Stimulated activated CD4-positive, alpha-beta T cell treated with anti-CD3 and anti-CD28 coated beads, Interleukin-1b, Interleukin-23, amount 100 ng/mL, for 48 hours (primary cell): ENCODE results near the gene VWA7.

Experiments
- DNase-seq: peaks from one replicate; pipeline ENCODE4 v3.0.0-alpha.2; 2020

VWA7 gene

GRCh38 chr6:31749301-31750036 is 27.7 kb downstream of the VWA7 start:
- DNase-seq: no peak

DNA sequence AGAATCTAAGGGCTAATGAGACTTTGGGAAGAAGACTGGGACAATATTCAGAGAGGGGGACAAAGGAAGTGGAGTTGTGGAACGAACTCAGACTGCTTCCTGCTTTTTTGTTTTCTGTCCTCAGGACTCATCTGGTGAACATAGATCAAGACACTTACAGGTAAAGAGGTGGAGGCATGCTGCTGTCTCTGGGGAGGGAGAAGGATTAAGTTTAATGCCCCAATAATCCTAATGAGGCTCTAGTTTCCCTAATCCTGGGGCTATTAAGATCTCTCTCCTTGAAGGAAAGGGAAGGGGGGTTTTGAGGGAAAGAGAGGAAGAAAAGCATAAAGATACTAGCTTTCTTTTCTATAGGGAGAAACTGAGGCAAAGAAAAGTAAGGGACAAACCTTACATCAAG is 32.7 kb downstream of the VWA7 start:
- no peak for DNase-seq

GRCh38 chr6:31742894-31743293 is 34.2 kb downstream of the VWA7 start:
- no peak for DNase-seq

GRCh38 chr6:31741815-31742214 is 35.3 kb downstream of the VWA7 start:
- no peak for DNase-seq

DNA sequence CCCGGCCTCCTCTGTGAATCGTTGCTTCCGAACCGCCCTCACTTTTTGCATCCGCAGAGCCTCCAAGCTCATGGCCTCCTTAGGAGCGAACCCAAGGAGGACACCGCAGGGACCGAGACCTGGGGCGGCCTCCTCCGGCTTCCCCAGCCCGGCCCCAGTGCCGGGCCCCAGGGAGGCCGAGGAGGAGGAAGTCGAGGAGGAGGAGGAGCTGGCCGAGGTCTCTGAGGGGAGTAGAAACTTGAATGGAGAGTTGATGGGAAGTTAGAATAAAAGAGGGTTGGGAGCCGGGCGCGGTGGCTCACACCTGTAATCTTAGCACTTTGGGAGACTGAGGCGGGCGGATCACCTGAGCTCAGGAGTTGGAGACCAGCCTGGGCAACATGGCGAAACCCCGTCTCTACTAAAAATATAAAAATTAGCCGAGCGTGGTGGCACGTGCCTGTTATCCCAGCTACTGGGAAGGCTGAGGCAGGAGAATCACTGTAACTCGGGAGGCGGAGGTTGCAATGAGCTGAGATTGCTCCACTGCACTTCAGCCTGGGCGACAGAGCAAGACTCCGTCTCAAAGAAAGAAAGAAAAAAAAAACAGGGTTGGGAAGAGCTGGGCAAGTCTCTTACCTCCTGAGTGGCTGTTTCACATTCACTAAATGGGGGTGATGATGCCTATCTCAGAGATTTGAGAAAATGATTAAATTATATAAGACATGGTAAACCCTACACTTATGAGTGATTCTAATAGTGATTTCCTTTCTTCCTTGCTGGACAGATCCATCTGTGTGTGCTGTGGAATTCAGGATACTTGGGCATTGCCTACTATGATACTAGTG is 36.5 kb downstream of the VWA7 start:
- no peak for DNase-seq

- peak; percentile 98 for DNase-seq
Measured at GRCh38 chr6:31739639-31740396, 37.3 kb downstream of the VWA7 start, which contains the start of gene MSH5. TSS of gene MSH5 (plus strand) at chr6:31740005. CDS start at chr6:31740467, 462 bp downstream.

DNA sequence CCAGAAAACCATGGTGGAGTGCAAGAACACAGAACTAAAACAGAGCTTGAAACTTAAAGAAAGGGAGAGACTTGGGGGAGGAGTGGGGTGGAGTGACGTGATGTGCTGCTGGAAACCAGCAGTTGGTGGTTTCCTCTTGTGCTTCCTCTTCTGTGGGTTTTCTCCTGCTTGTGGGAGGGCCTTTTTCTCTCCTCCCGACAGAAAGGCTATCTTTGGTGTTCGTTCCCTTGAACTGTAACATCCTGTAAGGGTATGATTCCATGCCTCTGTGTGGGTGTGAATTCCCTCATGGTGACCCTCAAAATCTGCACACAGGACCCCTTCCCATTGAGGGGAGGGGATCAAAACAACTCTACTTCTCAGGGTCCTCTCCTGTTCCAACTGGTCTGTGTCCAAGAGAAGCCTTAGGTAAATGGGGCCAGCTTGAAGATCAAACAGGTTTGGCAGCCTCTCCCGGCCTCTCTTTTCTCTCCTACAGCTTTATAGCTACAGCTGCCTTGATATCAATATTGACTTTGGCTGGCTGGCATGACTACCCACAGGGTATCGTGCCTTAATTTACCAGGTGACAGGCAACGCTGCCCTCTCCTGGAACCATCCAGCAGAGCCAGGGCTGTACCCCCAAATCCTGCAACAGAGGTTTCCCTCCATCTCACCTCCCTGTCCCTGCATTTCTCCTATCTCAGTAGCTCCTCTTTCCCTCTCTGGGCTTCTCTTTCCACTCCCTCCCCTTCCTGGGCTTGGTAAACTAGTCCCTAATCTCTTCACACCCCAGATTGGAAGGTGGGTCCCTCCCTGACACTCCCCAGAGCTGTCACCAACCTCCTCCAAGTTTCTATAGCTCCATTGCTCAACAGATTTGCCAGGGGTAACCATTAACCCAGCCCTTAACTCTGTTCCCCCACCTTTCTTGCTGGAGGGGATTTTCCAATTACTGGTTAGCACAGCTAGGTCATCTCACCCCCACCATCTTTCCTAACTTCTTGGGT is 38.8 kb downstream of the VWA7 start:
- peak; percentile 48 for DNase-seq

DNA sequence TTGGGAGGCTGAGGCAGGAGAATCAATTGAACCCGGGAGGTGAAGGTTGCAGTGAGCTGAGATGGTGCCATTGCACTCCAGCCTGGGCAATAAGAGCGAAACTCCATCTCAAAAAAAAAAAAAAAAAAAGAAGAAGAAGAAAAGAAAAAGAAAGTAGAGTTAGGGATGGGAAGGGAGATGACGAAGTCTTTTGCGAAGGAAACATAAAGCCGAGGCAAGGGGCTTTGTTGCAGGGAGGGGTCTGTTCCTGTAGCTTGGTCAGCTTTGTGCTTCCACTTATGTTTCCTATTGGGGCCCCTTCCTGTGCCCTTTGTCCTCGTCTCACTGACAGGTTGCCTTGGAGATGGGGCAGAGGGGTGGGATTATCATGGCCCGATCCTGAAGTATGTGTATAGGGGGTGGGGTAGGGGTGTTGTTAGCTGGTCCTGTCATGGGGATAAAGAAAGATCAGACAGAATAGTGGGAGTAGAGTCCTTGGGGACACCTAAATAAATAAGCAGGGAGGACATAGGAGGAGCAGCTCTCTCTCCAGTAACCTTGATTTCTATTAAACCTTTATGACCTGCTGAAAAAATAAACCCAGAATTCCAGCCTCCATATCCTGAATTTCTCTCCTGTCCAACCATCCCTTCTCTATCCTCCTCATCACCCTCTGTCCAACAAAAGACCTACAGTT is 39.7 kb downstream of the VWA7 start:
- DNase-seq: no peak

DNA sequence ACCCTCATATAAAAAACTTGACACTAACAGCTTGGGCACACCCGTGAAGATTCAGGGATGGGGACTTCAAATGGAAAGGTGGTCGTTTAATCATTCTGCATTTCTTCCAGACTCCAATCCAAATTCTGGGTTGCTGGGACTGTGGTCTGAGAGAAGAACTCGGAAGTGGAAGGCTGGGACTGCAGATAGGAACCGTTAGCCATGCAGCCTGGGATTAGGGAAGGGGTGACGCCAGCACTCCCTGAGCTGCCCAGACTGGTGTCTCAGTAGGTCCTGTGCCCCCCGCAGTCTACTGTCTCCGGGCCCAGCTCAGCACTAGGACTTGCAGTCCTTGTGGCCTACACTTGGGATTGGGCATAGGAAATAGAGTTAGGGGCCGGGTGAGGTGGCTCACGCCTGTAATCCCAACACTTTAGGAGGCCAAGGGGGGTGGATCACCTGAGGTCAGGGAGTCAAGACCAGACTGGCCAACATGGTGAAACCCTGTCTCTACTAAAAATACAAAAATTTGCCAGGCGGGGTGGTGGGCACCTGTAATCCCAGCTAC is 40.3 kb downstream of the VWA7 start:
- DNase-seq: no peak

DNA sequence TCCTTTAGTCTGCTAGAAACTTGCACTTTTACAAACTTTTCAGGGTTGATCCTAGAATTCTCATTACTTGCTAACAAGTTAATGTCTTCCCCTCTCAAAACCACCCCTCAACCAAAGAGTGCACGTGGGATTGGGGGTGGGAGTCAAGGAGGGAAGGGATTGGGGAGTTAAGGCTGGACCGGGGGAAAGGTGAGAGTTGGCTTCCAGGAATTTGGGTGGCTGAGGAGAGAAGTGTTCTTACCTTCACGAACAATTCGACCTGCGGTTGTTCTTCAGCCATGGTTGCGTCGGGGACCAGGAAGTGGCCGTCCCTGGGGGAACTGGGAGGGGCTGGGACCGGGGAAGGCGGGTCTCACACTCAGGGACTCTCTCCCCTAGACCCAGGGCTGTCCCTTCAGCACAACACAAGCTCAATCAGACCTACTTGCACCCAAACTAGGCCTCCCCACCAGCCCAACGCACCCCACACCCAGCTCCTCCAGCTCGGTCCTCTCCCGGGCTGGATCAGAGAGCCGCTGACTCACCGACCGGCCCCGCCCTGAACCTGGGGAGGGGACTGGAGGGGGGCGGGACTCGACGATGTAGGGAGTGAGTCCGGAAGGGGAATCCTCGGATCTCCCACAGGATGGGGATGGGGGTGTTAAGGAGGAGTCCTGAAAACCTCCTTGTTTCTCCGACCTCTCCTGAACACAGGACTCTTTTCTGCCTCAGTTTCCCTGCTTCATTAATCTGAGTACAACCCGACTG is 40.9 kb downstream of the VWA7 start, which contains the start of gene CLIC1:
Gene CLIC1 (minus strand): TSS at position 510 of the 747 bp plus-strand sequence. CDS start 230 bp downstream, at position 280.
- DNase-seq: peak; percentile 81

- DNase-seq: peak; percentile 41
Measured at GRCh38 chr6:31734821-31735406, 42.2 kb downstream of the VWA7 start.

DNA sequence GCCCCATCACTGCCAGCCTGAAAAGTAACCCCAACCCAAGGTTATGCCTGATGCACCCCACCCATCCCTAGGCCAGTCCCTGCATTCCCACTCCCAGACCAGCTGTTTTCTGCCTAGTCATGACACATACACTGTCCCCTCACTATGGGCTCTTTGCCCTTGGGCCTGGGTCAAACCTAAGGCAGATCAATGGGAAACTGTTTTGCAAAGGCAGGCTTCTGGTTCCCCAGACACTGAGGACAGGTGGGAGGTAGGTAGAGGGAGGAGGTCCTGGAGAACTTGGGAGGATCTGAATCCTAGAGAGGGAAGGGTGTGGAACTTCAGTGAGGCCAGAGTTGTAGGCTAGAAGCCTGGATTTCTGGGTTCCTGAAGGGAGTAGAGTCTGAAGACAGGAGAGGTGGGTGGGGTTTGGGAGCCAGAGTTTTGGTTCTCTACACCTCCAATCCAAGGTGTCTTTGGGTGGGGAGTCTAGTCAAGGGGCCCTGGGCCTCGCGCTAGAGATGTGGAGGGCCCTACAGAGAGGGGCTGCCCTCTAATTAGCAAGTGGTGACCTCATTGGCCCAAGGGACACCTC is 42.8 kb downstream of the VWA7 start:
- no peak for DNase-seq

DNA sequence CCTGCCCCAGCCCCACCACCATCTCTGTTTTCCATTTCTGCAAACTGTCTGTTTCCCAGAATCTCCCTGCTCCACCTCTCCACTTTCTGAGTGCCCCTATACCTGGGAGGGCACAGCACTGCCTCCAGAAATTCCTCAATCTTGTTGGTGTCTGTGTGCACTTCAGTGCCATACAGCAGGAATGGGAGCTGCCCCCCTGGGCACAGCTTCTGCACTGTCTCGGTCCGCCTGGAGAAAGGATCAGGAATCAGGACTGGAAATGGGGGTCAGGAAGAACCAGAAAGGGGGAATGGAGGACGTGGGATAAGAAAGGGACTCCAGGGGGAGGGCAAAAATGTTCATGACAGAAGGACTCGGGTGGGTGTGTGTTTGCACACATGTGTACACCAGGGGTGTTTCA is 43.4 kb downstream of the VWA7 start:
- no peak for DNase-seq

GRCh38 chr6:31732029-31732428 is 45.1 kb downstream of the VWA7 start:
- DNase-seq: no peak

DNA sequence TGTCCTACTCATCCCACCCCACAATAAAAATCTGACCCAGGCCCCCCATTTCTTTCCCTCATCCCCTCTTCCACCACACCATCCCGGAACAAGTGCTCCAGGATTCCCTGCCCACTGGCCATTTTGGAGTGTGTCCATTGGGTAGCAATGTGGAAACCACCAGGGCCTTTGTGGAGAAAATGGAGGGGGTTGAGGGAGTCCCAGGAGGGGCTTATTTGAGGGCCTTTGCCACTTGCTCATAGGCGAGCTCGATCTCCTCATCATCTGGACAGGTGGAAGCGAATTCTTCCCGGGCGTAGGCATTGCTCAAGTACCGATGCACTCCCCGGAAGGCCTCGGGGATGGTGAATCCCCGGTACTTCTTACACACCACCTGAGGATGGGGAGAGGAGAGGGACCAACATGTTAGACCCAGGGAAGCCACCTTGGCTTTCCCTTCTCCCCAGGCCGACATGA is 46.5 kb downstream of the VWA7 start:
- DNase-seq: no peak

- DNase-seq: peak; percentile 55
Measured at GRCh38 chr6:31729979-31730630, 47.0 kb downstream of the VWA7 start.

DNA sequence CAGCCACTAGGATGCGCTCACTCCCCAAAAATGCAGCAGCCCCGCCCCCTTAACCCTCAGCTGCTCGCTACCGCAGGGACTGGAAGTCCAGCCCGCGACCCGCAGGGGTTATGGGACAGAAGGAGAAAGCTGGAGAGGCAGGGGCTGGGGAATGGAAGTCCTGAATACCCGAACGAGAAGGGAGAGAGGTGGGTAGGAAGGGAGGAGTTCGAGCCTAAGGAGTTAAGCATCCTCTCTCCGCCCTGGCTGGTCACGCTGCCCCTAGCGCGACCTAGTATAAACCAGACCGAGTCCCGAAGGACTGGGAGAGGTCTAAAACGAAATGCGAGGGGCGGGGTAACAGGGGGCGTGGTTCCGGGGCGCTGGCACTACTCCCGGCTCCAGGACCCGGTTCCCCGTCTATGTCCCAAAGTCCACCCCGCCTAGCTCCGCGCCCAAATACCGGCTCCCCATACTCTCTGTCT is 47.6 kb downstream of the VWA7 start:
- DNase-seq: peak; percentile 69

GRCh38 chr6:31728767-31729514 is 48.2 kb downstream of the VWA7 start, which contains the start of gene DDAH2:
TSS of gene DDAH2 (minus strand) at chr6:31729299. CDS start at chr6:31729161, 138 bp downstream.
- DNase-seq: no peak
